K562 (cell line): Measurements from ENCODE around the gene BBX. TPM values are rescaled to one million over a fixed set of nuclear protein-coding genes. Genes with fewer than 3 reads are reported as not detected.

Experiments
- HMBOX1 ChIP-seq: sonication (generic); IDR thresholded peaks from 2 replicates; pipeline ENCODE4 v1.6.1; 2016
- HSF4 ChIP-seq: fragments of 250-450 bp; sonication (Bioruptor Pico); IDR thresholded peaks from 2 replicates; pipeline ENCODE4 v2.1.2; 2022; ENCODE audit warnings: mild to moderate bottlenecking, moderate library complexity, borderline replicate concordance
- SMARCA5 ChIP-seq: fragments of 450-650 bp; IDR thresholded peaks from 2 replicates; pipeline ENCODE4 v1.6.1; 2016
- STAG1 ChIP-seq: sonication (generic); formaldehyde crosslinking; IDR thresholded peaks from 2 replicates; pipeline ENCODE4 v1.5.0; 2020; ENCODE audit warnings: missing genetic modification reagents, borderline replicate concordance
- U2AF1 ChIP-seq: fragments of 200-400 bp; formaldehyde crosslinking; optimal IDR thresholded peaks from 2 replicates; pipeline ENCODE3; 2017; ENCODE audit warnings: mild to moderate bottlenecking, low read depth, low read length, moderate library complexity
- ZC3H4 ChIP-seq: sonication (generic); formaldehyde crosslinking; IDR thresholded peaks from 2 replicates; pipeline ENCODE4 v1.9.0; 2021; ENCODE audit warnings: missing genetic modification reagents, borderline replicate concordance
- polyA plus RNA-seq, 8 experiments: library from polyadenylated mRNA; depleted of rRNA in 4 of 8; stranded (reverse) in 5 of 8; unstranded in 3 of 8; fragments of >200 nt; fragmentation: Nextera tagmentation in 2 of 8; fragmentation: Illumina TruSeq in 1 of 8; extraction: Ambion mirVana in 2 of 8; extraction: Trizol in 1 of 8; gene quantifications; 2 replicates each; pipeline versions ENCODE4 v1.2.1 to v1.2.3, GENCODE V29; 2011 to 2014; ENCODE audit warnings: inconsistent platforms in 1 of 8, missing spikeins in 1 of 8
- total RNA-seq, 7 experiments: library from RNA; depleted of rRNA in 6 of 7; stranded (reverse); fragments of >200 nt in 6 of 7; fragmentation: Illumina TruSeq in 2 of 7; extraction: Trizol in 2 of 7; gene quantifications; 2 replicates each; pipeline versions ENCODE4 v1.2.1 to v1.2.3, GENCODE V29; 2011 to 2021; ENCODE audit warnings: low replicate concordance in 1 of 7
- TF ChIP-seq, protein P1 (sequence below), 2 experiments: fragments of 450-650 bp; formaldehyde crosslinking in 1 of 2; IDR thresholded peaks; 2 replicates each; pipeline versions ENCODE4 v1.4.0 to v1.6.1; 2014 to 2020; ENCODE audit warnings: mild to moderate bottlenecking in 2 of 2, borderline replicate concordance in 1 of 2, low read depth in 1 of 2

BBX gene
- total and polyA plus RNA-seq, 9 of the 15 experiments (the other 6 are each of a cell fraction or from before 2014, with no cell fraction given): 4.9 to 19.5 (median 11.8) TPM

GRCh38 chr3:107822308-107822707 is 299.5 kb downstream of the BBX start (continued):
- TF ChIP-seq, protein P1, sequence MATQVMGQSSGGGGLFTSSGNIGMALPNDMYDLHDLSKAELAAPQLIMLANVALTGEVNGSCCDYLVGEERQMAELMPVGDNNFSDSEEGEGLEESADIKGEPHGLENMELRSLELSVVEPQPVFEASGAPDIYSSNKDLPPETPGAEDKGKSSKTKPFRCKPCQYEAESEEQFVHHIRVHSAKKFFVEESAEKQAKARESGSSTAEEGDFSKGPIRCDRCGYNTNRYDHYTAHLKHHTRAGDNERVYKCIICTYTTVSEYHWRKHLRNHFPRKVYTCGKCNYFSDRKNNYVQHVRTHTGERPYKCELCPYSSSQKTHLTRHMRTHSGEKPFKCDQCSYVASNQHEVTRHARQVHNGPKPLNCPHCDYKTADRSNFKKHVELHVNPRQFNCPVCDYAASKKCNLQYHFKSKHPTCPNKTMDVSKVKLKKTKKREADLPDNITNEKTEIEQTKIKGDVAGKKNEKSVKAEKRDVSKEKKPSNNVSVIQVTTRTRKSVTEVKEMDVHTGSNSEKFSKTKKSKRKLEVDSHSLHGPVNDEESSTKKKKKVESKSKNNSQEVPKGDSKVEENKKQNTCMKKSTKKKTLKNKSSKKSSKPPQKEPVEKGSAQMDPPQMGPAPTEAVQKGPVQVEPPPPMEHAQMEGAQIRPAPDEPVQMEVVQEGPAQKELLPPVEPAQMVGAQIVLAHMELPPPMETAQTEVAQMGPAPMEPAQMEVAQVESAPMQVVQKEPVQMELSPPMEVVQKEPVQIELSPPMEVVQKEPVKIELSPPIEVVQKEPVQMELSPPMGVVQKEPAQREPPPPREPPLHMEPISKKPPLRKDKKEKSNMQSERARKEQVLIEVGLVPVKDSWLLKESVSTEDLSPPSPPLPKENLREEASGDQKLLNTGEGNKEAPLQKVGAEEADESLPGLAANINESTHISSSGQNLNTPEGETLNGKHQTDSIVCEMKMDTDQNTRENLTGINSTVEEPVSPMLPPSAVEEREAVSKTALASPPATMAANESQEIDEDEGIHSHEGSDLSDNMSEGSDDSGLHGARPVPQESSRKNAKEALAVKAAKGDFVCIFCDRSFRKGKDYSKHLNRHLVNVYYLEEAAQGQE (IDR thresholded peaks at IDR 0.05; ENCODE audit: borderline replicate concordance): 0 out of 2 replicates have a peak, but pooled peaks have one; percentile 22
- TF ChIP-seq, protein P1 (CRISPR knock-in tag; IDR thresholded peaks at IDR 0.05; ENCODE audit: low read depth): no peak
- TF ChIP-seq SMARCA5 (no peak), STAG1 (CRISPR knock-in tag) (no peak), U2AF1 (no peak), HSF4 (no peak), HMBOX1 (0 out of 2 replicates have a peak, but pooled peaks have one; percentile 13), ZC3H4 (CRISPR knock-in tag) (no peak)
